ENCODE measurements around the gene MUC5B. TPM values are rescaled to one million over a fixed set of nuclear protein-coding genes. Genes with fewer than 3 reads are reported as not detected.
A peak's percentile ranks its signal among the peaks of the same experiment; 100 is the strongest.

The MUC5B gene
- total RNA-seq, 2 experiments from 2014 or later = not detected

DNA sequence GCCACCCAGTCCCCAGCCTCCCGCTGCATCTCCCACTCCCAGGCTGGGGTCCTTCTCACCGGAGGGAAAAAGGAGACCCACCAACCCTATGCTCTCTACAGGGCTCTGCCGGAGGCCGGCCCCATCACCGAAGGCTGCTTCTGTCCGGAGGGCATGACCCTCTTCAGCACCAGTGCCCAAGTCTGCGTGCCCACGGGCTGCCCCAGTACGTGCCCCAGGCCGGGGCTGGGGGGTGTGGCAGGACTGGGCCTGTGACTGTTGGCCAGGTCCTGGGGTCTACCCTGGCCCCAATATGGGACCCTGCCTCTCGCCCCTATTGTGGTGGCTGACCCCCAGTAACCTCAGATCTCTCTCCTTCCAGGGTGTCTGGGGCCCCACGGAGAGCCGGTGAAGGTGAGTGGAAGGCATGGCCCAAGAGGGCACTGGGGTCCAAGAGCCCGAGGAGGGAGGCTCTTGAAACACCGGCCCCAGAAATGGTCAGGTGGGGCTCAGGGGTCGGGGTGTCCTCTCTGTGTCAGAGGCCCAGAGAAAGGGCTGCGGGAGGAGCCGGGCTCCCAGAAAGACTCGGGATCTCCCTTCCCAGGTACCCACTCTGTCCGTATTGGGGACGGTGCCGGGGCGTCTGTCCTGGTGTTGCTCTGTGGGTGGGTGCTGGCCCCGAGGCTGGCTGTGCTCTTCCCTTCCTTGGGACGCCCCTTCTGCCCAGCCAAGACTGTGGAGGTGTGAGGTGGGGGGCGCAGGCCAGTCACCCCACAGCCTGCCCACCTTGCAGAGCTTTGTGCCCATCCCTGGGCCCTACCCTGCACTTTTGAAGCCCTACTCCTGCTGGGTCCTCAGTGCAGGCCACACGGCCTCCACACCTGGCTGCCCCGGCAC is 26.1 kb upstream of the MUC5B start:
- no peaks in the 10 kb centered on the region for H3K9me3 Mint-ChIP-seq
- no peak overlapping the region for H3K27ac ChIP-seq (ENCODE audit: low read depth in 1 of 2, low read length in 2 of 2)
- TF ChIP-seq, protein P1, sequence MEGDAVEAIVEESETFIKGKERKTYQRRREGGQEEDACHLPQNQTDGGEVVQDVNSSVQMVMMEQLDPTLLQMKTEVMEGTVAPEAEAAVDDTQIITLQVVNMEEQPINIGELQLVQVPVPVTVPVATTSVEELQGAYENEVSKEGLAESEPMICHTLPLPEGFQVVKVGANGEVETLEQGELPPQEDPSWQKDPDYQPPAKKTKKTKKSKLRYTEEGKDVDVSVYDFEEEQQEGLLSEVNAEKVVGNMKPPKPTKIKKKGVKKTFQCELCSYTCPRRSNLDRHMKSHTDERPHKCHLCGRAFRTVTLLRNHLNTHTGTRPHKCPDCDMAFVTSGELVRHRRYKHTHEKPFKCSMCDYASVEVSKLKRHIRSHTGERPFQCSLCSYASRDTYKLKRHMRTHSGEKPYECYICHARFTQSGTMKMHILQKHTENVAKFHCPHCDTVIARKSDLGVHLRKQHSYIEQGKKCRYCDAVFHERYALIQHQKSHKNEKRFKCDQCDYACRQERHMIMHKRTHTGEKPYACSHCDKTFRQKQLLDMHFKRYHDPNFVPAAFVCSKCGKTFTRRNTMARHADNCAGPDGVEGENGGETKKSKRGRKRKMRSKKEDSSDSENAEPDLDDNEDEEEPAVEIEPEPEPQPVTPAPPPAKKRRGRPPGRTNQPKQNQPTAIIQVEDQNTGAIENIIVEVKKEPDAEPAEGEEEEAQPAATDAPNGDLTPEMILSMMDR (IDR thresholded peaks at IDR 0.05) = no peak
- peaks cover 0 to 3% of the 10 kb centered on the region in 2 experiments for H3K9me3 ChIP-seq (ENCODE audit: control insufficient read depth in 1 of 2, insufficient read depth in 1 of 2, low read length in 2 of 2)
- intact Hi-C loops (cut with DNase I, micrococcal nuclease) = no loop called here
- H3K4me3 ChIP-seq (ENCODE audit: low read length) = no peak overlapping the region
- POLR2A ChIA-PET = no interaction called here
- H3K4me1 Mint-ChIP-seq (ENCODE audit: low read depth) = no peaks in the 10 kb centered on the region
- ATAC-seq (ENCODE audit: poor library complexity) (no peak), DNase-seq (no peak)
- H3K27me3 Mint-ChIP-seq = no peaks in the 10 kb centered on the region
- H3K36me3 ChIP-seq (ENCODE audit: insufficient read depth, low read length) = no peaks in the 10 kb centered on the region
- no peak overlapping the region for H3K4me3 Mint-ChIP-seq
- H3K27ac Mint-ChIP-seq = no peak overlapping the region
- no peaks in the 10 kb centered on the region for H3K36me3 Mint-ChIP-seq (ENCODE audit: low read depth)
- H3K27me3 ChIP-seq (ENCODE audit: control insufficient read depth in 1 of 2, insufficient read depth in 2 of 2, low read length in 2 of 2) = no peaks in the 10 kb centered on the region
- CTCF ChIA-PET = no interaction called here
- no peaks in the 10 kb centered on the region for H3K4me1 ChIP-seq (ENCODE audit: insufficient read depth, low read length)

DNA sequence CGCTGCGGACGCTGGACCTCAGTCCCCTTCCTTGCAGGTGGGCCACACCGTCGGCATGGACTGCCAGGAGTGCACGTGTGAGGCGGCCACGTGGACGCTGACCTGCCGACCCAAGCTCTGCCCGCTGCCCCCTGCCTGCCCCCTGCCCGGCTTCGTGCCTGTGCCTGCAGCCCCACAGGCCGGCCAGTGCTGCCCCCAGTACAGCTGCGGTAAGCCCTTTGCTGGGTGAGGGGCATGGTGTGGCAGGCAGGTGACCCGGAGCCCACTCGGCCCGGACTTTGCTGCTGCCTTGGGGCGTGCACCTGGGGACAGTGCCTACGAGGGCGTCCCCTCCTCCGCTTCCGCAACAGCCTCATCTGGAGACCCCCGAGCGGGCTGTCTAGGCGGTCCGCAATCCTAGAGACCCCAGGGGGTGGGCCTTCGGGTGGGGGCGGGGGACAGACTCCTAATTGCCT is 25.4 kb upstream of the MUC5B start:
- Mint-ChIP-seq H3K36me3 (ENCODE audit: low read depth) (no peaks in the 10 kb centered on the region), H3K9me3 (no peaks in the 10 kb centered on the region), H3K27ac (no peak overlapping the region), H3K4me1 (ENCODE audit: low read depth) (no peaks in the 10 kb centered on the region), H3K27me3 (no peaks in the 10 kb centered on the region), H3K4me3 (no peak overlapping the region)
- Histone ChIP-seq H3K4me3 (ENCODE audit: low read length) (no peak overlapping the region), H3K27me3 (ENCODE audit: control insufficient read depth in 1 of 2, insufficient read depth in 2 of 2, low read length in 2 of 2) (no peaks in the 10 kb centered on the region), H3K27ac (ENCODE audit: low read depth in 1 of 2, low read length in 2 of 2) (no peak overlapping the region), H3K9me3 (ENCODE audit: control insufficient read depth in 1 of 2, insufficient read depth in 1 of 2, low read length in 2 of 2) (peaks cover 0 to 3% of the 10 kb centered on the region in 2 experiments), H3K36me3 (ENCODE audit: insufficient read depth, low read length) (no peaks in the 10 kb centered on the region), H3K4me1 (ENCODE audit: insufficient read depth, low read length) (no peaks in the 10 kb centered on the region)
- ATAC-seq (ENCODE audit: poor library complexity) = no peak
- DNase-seq = peak in 1 of 14 experiments; percentile 2
- CTCF ChIA-PET = no interaction called here
- TF ChIP-seq, protein P1 (IDR thresholded peaks at IDR 0.05) = no peak
- POLR2A ChIA-PET = no interaction called here
- intact Hi-C loops (cut with DNase I, micrococcal nuclease) = no loop called here

DNA sequence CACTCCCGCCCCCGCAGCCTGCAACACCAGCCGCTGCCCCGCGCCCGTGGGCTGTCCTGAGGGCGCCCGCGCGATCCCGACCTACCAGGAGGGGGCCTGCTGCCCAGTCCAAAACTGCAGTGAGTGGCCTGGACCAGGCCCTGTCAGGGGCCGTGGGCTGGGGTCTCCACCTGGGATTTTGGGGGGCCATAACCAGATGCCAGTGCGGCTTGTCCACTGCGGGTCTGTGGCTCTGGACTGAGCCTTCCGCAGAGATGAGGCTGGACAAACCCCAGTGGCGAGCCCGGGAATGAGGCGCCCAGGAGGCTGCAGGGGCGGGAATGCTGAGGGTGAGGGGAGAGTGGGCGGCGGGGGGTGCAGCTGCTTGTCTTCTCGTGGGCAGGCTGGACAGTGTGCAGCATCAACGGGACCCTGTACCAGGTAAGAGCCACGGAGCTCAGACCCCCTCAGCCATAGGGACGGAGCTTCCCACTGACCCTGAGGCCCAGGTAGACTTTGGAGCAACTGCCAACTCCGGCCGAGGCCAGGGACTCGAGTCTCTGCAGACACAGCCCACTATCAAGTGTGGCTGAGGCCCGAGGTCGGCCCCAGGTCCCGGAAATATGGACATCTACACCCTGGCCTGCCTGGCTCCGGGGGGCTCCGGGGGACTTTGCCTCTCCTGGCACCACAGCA is 24.8 kb upstream of the MUC5B start:
- TF ChIP-seq, protein P1 (IDR thresholded peaks at IDR 0.05) = no peak
- Mint-ChIP-seq H3K36me3 (ENCODE audit: low read depth) (no peaks in the 10 kb centered on the region), H3K27me3 (no peaks in the 10 kb centered on the region), H3K4me3 (no peak overlapping the region), H3K9me3 (no peaks in the 10 kb centered on the region), H3K4me1 (ENCODE audit: low read depth) (no peaks in the 10 kb centered on the region), H3K27ac (no peak overlapping the region)
- no peaks in the 10 kb centered on the region for H3K36me3 ChIP-seq (ENCODE audit: insufficient read depth, low read length)
- CTCF ChIA-PET = no interaction called here
- no peak overlapping the region for H3K27ac ChIP-seq (ENCODE audit: low read depth in 1 of 2, low read length in 2 of 2)
- peaks cover 0 to 3% of the 10 kb centered on the region in 2 experiments for H3K9me3 ChIP-seq (ENCODE audit: control insufficient read depth in 1 of 2, insufficient read depth in 1 of 2, low read length in 2 of 2)
- ATAC-seq (ENCODE audit: poor library complexity) (no peak), DNase-seq (peak in 1 of 14 experiments; percentile 3)
- POLR2A ChIA-PET = no interaction called here
- peaks cover 4% of the 10 kb centered on the region for H3K4me1 ChIP-seq (ENCODE audit: insufficient read depth, low read length)
- H3K27me3 ChIP-seq (ENCODE audit: control insufficient read depth in 1 of 2, insufficient read depth in 2 of 2, low read length in 2 of 2) = no peaks in the 10 kb centered on the region
- intact Hi-C loops (cut with DNase I, micrococcal nuclease) = no loop called here
- no peak overlapping the region for H3K4me3 ChIP-seq (ENCODE audit: low read length)

Measured in CD4-positive, alpha-beta T cell (primary cell).